Neural cell (in vitro differentiated cells): ENCODE results near the gene DSCAM. TPM values are rescaled to one million over a fixed set of nuclear protein-coding genes. Genes with fewer than 3 reads are reported as not detected.
"Not testable (repeated sequence)": the region's sequence is repeated elsewhere in the genome, so short reads cannot be mapped to it uniquely, and the experiment has no call there.

Experiments
- H2AFZ ChIP-seq: fragments of 200-600, 300-800 bp; sonication (generic), shearing (Covaris generic); 2 replicates; pipeline ENCODE4 v1.6.0; 2014; ENCODE audit warnings: low read depth, mild to moderate bottlenecking, antibody characterized with exemption, low read length, moderate library complexity
- H3F3A ChIP-seq: fragments of 200-600 bp; shearing (Covaris generic); 2 replicates; pipeline ENCODE4 v1.6.1; 2016; ENCODE audit warnings: mild to moderate bottlenecking, moderate library complexity, mixed read lengths, antibody characterized with exemption, low read length; ENCODE audit not compliant: insufficient read depth, poor library complexity, severe bottlenecking
- H3K27ac ChIP-seq: fragments of 200-600, 300-800 bp; sonication (generic), shearing (Covaris generic); 2 replicates; pipeline ENCODE4 v1.5.1; 2014; ENCODE audit warnings: mild to moderate bottlenecking, low read length, moderate library complexity
- H3K27me3 ChIP-seq: fragments of 300-800, 200-600 bp; sonication (generic), shearing (Covaris generic); 2 replicates; pipeline ENCODE4 v1.6.0; 2014; ENCODE audit warnings: mild to moderate bottlenecking, low read depth, low read length, moderate library complexity; ENCODE audit not compliant: insufficient read depth
- H3K36me3 ChIP-seq: fragments of 300-800, 200-600 bp; sonication (generic), shearing (Covaris generic); 2 replicates; pipeline ENCODE4 v1.5.1; 2014; ENCODE audit warnings: mild to moderate bottlenecking, antibody characterized with exemption, low read length, moderate library complexity; ENCODE audit not compliant: insufficient read depth
- H3K4me2 ChIP-seq: fragments of 300-800, 200-600 bp; sonication (generic), shearing (Covaris generic); 2 replicates; pipeline ENCODE4 v1.6.0; 2014; ENCODE audit warnings: mild to moderate bottlenecking, low read length
- H3K4me3 ChIP-seq: fragments of 300-800, 200-600 bp; sonication (generic), shearing (Covaris generic); 2 replicates; pipeline ENCODE4 v1.5.1; 2014; ENCODE audit warnings: mild to moderate bottlenecking, low read length, moderate library complexity
- H3K79me2 ChIP-seq: fragments of 200-600 bp; shearing (Covaris generic); replicated peaks from 2 replicates; pipeline ENCODE4 v1.6.0; 2014; ENCODE audit warnings: mild to moderate bottlenecking, low read length, moderate library complexity; ENCODE audit not compliant: insufficient read depth
- H3K9ac ChIP-seq: fragments of 300-800, 200-600 bp; sonication (generic), shearing (Covaris generic); 2 replicates; pipeline ENCODE4 v1.6.1; 2016; ENCODE audit warnings: mild to moderate bottlenecking, low read length, mixed read lengths
- H3K9me2 ChIP-seq: fragments of 200-600 bp; shearing (Covaris generic); 2 replicates; pipeline ENCODE4 v1.6.1; 2016; ENCODE audit warnings: mild to moderate bottlenecking, low read length, mixed read lengths; ENCODE audit not compliant: insufficient read depth
- H3K9me3 ChIP-seq: fragments of 200-600, 300-800 bp; sonication (generic), shearing (Covaris generic); 2 replicates; pipeline ENCODE4 v1.6.1; 2016; ENCODE audit warnings: mild to moderate bottlenecking, mixed run types, low read length, moderate library complexity, mixed read lengths
- H4K20me1 ChIP-seq: fragments of 200-600 bp; shearing (Covaris generic); 2 replicates; pipeline ENCODE4 v1.6.1; 2016; ENCODE audit warnings: mild to moderate bottlenecking, mixed run types; ENCODE audit not compliant: insufficient read depth
- EP300 ChIP-seq: fragments of 450-650 bp; conservative IDR thresholded peaks from 2 replicates; pipeline ENCODE4 v1.6.1; 2014; ENCODE audit warnings: antibody characterized with exemption, mild to moderate bottlenecking, moderate library complexity; ENCODE audit not compliant: poor library complexity, severe bottlenecking
- EZH2 ChIP-seq: fragments of 200-600, 300-800 bp; shearing (Covaris generic), sonication (generic); IDR thresholded peaks from 2 replicates; pipeline ENCODE4 v1.6.1; 2014; ENCODE audit warnings: antibody characterized with exemption, low read length, borderline replicate concordance, mild to moderate bottlenecking; ENCODE audit not compliant: insufficient read depth, poor library complexity, severe bottlenecking
- MXI1 ChIP-seq: fragments of 450-650 bp; conservative IDR thresholded peaks from 2 replicates; pipeline ENCODE4 v1.6.1; 2014; ENCODE audit warnings: antibody characterized with exemption, mild to moderate bottlenecking; ENCODE audit not compliant: poor library complexity, severe bottlenecking
- RAD21 ChIP-seq: fragments of 450-650 bp; conservative IDR thresholded peaks from 2 replicates; pipeline ENCODE4 v1.6.1; 2014; ENCODE audit warnings: antibody characterized with exemption, mild to moderate bottlenecking, moderate library complexity
- TAF1 ChIP-seq: IDR thresholded peaks from 2 replicates; pipeline ENCODE4 v1.6.1; 2012; ENCODE audit warnings: low read depth
- polyA plus RNA-seq: library from polyadenylated mRNA; depleted of rRNA; stranded (reverse); fragments of >200 nt; gene quantifications from 2 replicates; pipeline ENCODE4 v1.2.3, GENCODE V29; 2014
- TF ChIP-seq, protein P1 (sequence below): IDR thresholded peaks from 2 replicates; pipeline ENCODE4 v1.6.1; 2012; ENCODE audit warnings: borderline replicate concordance

Gene DSCAM
- polyA plus RNA-seq, 1 donor from 2014 or later: 5.3 TPM

DNA sequence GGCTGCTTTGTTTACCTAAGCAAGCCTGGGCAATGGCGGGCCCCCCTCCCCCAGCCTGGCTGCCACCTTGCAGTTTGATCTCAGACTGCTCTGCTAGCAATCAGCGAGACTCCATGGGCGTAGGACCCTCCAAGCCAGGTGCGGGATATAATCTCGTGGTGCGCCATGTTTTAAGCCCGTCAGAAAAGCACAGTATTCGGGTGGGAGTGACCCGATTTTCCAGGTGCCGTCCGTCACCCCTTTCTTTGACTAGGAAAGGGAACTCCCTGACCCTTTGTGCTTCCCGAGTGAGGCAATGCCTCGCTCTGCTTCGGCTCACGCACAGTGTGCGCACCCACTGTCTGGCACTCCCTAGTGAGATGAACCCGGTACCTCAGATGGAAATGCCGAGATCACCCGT, 818.6 kb downstream of the DSCAM start:
- not testable (repeated sequence) for H3K27ac ChIP-seq, H3K79me2 ChIP-seq, H3K9me2 ChIP-seq, H3K36me3 ChIP-seq, H3F3A ChIP-seq, H4K20me1 ChIP-seq, H3K9me3 ChIP-seq, H3K4me3 ChIP-seq, H3K9ac ChIP-seq, H3K27me3 ChIP-seq, H2AFZ ChIP-seq, H3K4me2 ChIP-seq

DNA sequence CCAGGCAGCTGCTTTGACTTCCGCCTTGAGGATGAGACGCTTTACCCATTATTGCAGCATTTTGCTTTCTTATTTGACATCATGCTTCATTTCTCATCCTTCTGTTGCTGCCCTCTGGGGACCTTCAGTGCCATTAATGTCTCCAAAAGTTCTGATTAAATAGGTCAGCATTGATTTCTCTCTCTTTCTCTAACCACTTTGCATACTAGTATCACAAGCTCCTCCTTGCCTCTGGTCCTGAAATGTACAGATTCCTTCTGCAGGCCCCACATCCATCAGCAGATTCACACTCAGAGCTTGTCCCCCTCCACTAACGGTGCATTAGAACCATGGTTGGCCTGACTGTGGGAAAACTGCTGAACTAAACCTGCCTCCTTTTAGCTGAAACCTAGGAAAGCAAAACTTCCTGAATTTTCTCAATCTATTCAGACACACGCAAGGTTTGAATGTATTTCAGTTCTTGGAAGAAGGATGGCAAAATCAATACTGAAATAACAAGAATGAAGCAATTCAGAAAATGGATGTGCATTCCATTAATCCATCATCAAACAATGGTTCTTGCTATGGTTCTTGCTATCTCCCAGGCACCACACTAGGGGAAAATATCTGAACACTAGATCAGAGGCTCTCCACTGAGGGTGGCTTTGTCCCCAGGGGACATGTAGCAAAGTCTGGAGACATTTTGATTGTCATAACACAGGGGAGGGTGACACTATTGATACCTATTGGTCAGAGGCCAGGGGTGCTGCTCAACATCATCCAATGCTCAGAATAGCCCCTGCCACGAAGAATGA, 825.2 kb downstream of the DSCAM start:
- Histone ChIP-seq H3K36me3 (no peaks in the 10 kb centered on the region), H3K9me3 (no peaks in the 10 kb centered on the region), H3K9me2 (no peaks in the 10 kb centered on the region), H3K27ac (no peak overlapping the region), H3K4me2 (no peak overlapping the region), H2AFZ (no peak overlapping the region), H3F3A (no peaks in the 10 kb centered on the region), H3K79me2 (no peaks in the 10 kb centered on the region), H3K27me3 (no peaks in the 10 kb centered on the region), H4K20me1 (no peaks in the 10 kb centered on the region), H3K9ac (no peak overlapping the region), H3K4me3 (no peak overlapping the region)
- no peak for TF ChIP-seq EP300
- no peak for TF ChIP-seq EZH2
- no peak for TF ChIP-seq TAF1
- no peak for TF ChIP-seq MXI1

DNA sequence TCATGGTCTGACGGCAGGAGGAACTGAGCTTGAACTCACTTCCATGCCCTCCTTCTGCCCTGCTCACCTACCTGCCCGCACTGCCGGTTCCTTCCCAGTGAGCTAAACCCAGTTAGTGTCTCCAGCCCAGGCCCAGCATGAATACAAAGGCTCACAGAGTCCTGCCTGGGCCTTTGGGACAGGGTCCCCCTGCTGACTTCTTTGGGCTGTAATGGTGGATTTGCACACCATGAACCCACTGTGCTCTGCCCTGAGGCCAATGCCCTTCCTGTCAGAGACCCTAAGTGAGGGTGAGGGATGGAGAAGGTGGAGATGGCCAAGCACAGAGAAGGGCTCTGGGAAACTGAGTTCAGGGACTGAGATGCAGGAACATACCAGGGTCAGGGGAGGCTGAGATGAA, 826.3 kb downstream of the DSCAM start:
- no peak for TF ChIP-seq EP300
- TF ChIP-seq RAD21: no peak
- TF ChIP-seq, protein P1, sequence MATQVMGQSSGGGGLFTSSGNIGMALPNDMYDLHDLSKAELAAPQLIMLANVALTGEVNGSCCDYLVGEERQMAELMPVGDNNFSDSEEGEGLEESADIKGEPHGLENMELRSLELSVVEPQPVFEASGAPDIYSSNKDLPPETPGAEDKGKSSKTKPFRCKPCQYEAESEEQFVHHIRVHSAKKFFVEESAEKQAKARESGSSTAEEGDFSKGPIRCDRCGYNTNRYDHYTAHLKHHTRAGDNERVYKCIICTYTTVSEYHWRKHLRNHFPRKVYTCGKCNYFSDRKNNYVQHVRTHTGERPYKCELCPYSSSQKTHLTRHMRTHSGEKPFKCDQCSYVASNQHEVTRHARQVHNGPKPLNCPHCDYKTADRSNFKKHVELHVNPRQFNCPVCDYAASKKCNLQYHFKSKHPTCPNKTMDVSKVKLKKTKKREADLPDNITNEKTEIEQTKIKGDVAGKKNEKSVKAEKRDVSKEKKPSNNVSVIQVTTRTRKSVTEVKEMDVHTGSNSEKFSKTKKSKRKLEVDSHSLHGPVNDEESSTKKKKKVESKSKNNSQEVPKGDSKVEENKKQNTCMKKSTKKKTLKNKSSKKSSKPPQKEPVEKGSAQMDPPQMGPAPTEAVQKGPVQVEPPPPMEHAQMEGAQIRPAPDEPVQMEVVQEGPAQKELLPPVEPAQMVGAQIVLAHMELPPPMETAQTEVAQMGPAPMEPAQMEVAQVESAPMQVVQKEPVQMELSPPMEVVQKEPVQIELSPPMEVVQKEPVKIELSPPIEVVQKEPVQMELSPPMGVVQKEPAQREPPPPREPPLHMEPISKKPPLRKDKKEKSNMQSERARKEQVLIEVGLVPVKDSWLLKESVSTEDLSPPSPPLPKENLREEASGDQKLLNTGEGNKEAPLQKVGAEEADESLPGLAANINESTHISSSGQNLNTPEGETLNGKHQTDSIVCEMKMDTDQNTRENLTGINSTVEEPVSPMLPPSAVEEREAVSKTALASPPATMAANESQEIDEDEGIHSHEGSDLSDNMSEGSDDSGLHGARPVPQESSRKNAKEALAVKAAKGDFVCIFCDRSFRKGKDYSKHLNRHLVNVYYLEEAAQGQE: no peak
- H2AFZ ChIP-seq: no peak overlapping the region
- H3K9me2 ChIP-seq: no peaks in the 10 kb centered on the region
- H3K36me3 ChIP-seq: no peaks in the 10 kb centered on the region
- H3K27me3 ChIP-seq: no peaks in the 10 kb centered on the region
- no peak overlapping the region for H3K4me2 ChIP-seq
- no peaks in the 10 kb centered on the region for H3K79me2 ChIP-seq
- H3K9ac ChIP-seq: no peak overlapping the region
- no peaks in the 10 kb centered on the region for H4K20me1 ChIP-seq
- H3K9me3 ChIP-seq: no peaks in the 10 kb centered on the region
- H3F3A ChIP-seq: no peaks in the 10 kb centered on the region
- H3K4me3 ChIP-seq: no peak overlapping the region
- no peak overlapping the region for H3K27ac ChIP-seq
